ENCODE data around the gene TRRAP. TPM values are rescaled to one million over a fixed set of nuclear protein-coding genes. Genes with fewer than 3 reads are reported as not detected.

TRRAP gene
- polyA plus RNA-seq, 2 of the 4 experiments (the other 2 are of a cell fraction), result 12.2 to 22.1 TPM

DNA sequence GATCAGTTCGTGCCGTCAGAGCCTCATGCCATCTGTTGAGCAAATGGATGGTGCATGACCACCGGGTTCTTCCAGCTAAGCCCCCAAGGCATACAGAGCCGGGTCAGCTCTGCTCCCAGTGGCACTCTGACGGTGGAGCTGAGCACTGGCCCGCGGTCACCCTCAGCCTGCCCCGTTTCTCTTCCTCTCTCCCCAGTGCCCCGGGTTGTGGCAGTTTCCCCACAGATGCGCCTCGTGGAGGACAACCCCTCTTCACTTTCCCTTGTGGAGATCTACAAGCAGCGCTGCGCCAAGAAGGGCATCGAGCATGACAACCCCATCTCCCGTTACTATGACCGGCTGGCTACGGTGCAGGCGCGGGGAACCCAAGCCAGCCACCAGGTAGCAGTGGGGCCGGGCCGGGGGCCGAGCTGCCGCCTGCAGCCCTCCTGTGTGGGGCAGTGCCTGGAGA is 129.9 kb downstream of the TRRAP start (continued):
- no peak for TF ChIP-seq PHF8 (IDR thresholded peaks at IDR 0.05; ENCODE audit: borderline replicate concordance, low read depth)

DNA sequence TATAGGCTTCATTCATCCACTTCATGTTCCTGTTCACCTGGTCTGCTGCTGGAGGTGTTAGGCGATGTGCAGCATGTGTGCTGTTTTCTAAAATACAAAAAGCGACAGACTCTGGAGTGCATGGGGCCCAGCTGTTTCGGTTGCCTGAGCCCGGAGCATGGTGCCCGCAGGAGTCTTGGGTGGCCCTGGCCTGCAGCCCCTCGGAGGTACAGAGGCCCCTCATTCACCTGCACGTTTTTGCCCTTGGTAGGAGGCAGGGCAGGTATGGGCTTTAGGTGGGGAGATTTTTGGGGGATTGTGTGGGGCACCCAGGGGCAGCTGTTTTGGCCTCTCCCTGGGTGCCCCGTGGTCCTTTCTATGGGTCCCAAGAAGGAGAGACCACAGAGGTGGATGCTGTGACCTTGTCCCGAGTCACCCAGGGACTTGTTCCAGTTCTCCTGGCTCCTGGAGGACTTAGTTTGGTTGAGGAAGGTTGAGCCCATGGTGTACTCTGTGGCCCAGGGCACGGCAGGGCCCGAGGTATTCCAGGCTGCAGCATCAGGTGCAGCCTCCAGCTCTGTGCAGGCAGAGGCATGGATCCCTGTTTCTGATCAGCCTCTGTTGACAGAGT is 130.7 kb downstream of the TRRAP start:
- CTCF ChIA-PET, result interaction anchor here (0.9 kb wide), 1 partner anchor 17 kb away, joined by 3 read pairs; no protein-coding TSS in a partner anchor
- POLR2A ChIA-PET, result no interaction called here
- whole genome bisulfite sequencing (ENCODE audit: missing lambda C conversion rate), result 80% methylated on average over 8 of the region's 11 CpGs
- Histone ChIP-seq H3K4me1 (no peaks in the 10 kb centered on the region), H3K27ac (no peak overlapping the region), H3K9me3 (no peaks in the 10 kb centered on the region), H3K4me2 (no peak overlapping the region), H3K4me3 (no peak overlapping the region)
- TF ChIP-seq POLR2AphosphoS2 (conservative IDR thresholded peaks at IDR 0.05; ENCODE audit: low read length), result no peak
- TF ChIP-seq, protein P1, sequence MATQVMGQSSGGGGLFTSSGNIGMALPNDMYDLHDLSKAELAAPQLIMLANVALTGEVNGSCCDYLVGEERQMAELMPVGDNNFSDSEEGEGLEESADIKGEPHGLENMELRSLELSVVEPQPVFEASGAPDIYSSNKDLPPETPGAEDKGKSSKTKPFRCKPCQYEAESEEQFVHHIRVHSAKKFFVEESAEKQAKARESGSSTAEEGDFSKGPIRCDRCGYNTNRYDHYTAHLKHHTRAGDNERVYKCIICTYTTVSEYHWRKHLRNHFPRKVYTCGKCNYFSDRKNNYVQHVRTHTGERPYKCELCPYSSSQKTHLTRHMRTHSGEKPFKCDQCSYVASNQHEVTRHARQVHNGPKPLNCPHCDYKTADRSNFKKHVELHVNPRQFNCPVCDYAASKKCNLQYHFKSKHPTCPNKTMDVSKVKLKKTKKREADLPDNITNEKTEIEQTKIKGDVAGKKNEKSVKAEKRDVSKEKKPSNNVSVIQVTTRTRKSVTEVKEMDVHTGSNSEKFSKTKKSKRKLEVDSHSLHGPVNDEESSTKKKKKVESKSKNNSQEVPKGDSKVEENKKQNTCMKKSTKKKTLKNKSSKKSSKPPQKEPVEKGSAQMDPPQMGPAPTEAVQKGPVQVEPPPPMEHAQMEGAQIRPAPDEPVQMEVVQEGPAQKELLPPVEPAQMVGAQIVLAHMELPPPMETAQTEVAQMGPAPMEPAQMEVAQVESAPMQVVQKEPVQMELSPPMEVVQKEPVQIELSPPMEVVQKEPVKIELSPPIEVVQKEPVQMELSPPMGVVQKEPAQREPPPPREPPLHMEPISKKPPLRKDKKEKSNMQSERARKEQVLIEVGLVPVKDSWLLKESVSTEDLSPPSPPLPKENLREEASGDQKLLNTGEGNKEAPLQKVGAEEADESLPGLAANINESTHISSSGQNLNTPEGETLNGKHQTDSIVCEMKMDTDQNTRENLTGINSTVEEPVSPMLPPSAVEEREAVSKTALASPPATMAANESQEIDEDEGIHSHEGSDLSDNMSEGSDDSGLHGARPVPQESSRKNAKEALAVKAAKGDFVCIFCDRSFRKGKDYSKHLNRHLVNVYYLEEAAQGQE (IDR thresholded peaks at IDR 0.05), result no peak
- no peak for TF ChIP-seq SREBF2 (IDR thresholded peaks at IDR 0.05)
- no peak for TF ChIP-seq EHMT2 (IDR thresholded peaks at IDR 0.05; ENCODE audit: low read depth)
- TF ChIP-seq NPAS2 (CRISPR knock-in tag; IDR thresholded peaks at IDR 0.05; ENCODE audit: borderline replicate concordance), result no peak
- ATAC-seq, result no peak
- no peak for DNase-seq (ENCODE audit: low read depth in 1 of 2, low spot score in 1 of 2)
- FAIRE-seq, result no peak

DNA sequence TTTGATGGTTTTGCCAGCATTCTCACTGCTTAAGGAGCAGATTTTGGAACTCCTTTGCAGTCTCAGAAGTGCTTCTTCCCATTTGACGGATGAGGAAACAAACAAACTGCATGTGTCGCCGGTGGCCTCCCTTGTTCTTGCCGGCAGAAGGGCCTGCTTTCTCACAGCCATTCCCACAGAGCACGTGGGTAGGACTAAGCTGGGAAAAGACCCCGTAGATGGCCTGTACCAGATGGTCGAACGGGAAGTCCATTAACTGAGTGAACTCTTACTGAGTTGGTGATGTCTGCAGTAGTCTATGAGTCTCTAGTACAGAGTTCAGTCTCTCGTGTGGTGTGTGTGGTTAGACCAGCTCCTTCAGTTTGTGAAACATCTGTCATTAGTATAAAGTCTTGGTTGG is 131.9 kb downstream of the TRRAP start:
- H3K4me1 ChIP-seq, result no peaks in the 10 kb centered on the region
- CTCF ChIA-PET, result no interaction called here
- ATAC-seq (no peak), DNase-seq (ENCODE audit: low read depth in 1 of 2, low spot score in 1 of 2) (no peak), FAIRE-seq (no peak)
- H3K9me3 ChIP-seq, result no peaks in the 10 kb centered on the region
- POLR2A ChIA-PET, result no interaction called here
- no peak overlapping the region for H3K4me3 ChIP-seq
- H3K27ac ChIP-seq, result no peak overlapping the region
- TF ChIP-seq MAZ (IDR thresholded peaks at IDR 0.05; ENCODE audit: borderline replicate concordance, low read depth, low read length), result no peak
- TF ChIP-seq SMC3 (IDR thresholded peaks at IDR 0.05), result no peak
- TF ChIP-seq JUNB (IDR thresholded peaks at IDR 0.05), result no peak
- no peak for TF ChIP-seq CHD4 (IDR thresholded peaks at IDR 0.05; ENCODE audit: borderline replicate concordance)
- no peak for TF ChIP-seq HOXB5 (CRISPR knock-in tag; IDR thresholded peaks at IDR 0.05)
- TF ChIP-seq HOXB13 (CRISPR knock-in tag; IDR thresholded peaks at IDR 0.05; ENCODE audit: low read depth), result no peak
- TF ChIP-seq FOSB (CRISPR knock-in tag; IDR thresholded peaks at IDR 0.05), result no peak
- WGBS (ENCODE audit: missing lambda C conversion rate), result 89% methylated on average over 9 of the region's 9 CpGs
- no peak overlapping the region for H3K4me2 ChIP-seq

DNA sequence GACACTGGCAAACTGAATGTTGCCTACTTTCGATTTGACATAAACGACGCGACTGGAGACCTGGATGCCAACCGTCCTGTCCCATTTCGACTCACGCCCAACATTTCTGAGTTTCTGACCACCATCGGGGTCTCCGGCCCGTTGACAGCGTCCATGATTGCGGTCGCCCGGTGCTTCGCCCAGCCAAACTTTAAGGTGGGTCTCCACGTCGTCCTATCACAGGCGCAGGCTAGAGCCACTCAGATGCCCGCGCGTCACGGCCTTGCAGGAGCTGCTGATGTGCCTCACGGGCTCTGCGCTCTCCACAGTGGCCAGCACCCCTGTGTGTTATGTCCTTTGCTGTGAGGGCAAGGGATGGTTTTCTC is 133.0 kb downstream of the TRRAP start:
- ATAC-seq, result no peak
- ChIA-PET CTCF (no interaction called here), POLR2A (no interaction called here)
- no peak for FAIRE-seq
- TF ChIP-seq, protein P1 (IDR thresholded peaks at IDR 0.05), result no peak
- TF ChIP-seq NR3C1 (IDR thresholded peaks at IDR 0.05), result no peak
- TF ChIP-seq FOSL2 (IDR thresholded peaks at IDR 0.05), result no peak
- no peak for TF ChIP-seq FOSL2 (CRISPR knock-in tag; IDR thresholded peaks at IDR 0.05)
- no peak for TF ChIP-seq SMC3 (IDR thresholded peaks at IDR 0.05)
- TF ChIP-seq ZC3H11A (IDR thresholded peaks at IDR 0.05), result no peak
- TF ChIP-seq, protein P2, sequence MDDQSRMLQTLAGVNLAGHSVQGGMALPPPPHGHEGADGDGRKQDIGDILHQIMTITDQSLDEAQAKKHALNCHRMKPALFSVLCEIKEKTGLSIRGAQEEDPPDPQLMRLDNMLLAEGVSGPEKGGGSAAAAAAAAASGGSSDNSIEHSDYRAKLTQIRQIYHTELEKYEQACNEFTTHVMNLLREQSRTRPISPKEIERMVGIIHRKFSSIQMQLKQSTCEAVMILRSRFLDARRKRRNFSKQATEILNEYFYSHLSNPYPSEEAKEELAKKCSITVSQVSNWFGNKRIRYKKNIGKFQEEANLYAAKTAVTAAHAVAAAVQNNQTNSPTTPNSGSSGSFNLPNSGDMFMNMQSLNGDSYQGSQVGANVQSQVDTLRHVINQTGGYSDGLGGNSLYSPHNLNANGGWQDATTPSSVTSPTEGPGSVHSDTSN (IDR thresholded peaks at IDR 0.05), result no peak
- TF ChIP-seq HOXB5 (CRISPR knock-in tag; IDR thresholded peaks at IDR 0.05), result no peak
- TF ChIP-seq, protein P3, sequence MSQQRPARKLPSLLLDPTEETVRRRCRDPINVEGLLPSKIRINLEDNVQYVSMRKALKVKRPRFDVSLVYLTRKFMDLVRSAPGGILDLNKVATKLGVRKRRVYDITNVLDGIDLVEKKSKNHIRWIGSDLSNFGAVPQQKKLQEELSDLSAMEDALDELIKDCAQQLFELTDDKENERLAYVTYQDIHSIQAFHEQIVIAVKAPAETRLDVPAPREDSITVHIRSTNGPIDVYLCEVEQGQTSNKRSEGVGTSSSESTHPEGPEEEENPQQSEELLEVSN (IDR thresholded peaks at IDR 0.05; ENCODE audit: borderline replicate concordance, low read depth), result no peak
- no peak for TF ChIP-seq EHF (CRISPR knock-in tag; IDR thresholded peaks at IDR 0.05)
- TF ChIP-seq MYC (IDR thresholded peaks at IDR 0.05; ENCODE audit: borderline replicate concordance, low read length), result no peak
- TF ChIP-seq GATA3 (IDR thresholded peaks at IDR 0.05; ENCODE audit: borderline replicate concordance), result no peak
- Histone ChIP-seq H3K4me3 (no peak overlapping the region), H3K9me3 (no peaks in the 10 kb centered on the region), H3K4me2 (no peak overlapping the region), H3K4me1 (no peaks in the 10 kb centered on the region), H3K27ac (no peak overlapping the region)
- 97% methylated on average over 24 of the region's 24 CpGs for WGBS (ENCODE audit: missing lambda C conversion rate)
- DNase-seq (ENCODE audit: low read depth in 1 of 2, low spot score in 1 of 2), result no peak
